HG03045 (cell line): Measurements from ENCODE around the gene DOCK7.
"Not testable (repeated sequence)": the region's sequence is repeated elsewhere in the genome, so short reads cannot be mapped to it uniquely, and the experiment has no call there.

Source experiments
- ATAC-seq: cut with Tn5 transposase; IDR thresholded peaks from one replicate; pipeline ENCODE4 v1.9.1; 2021; ENCODE audit warnings: mild to moderate bottlenecking, moderate library complexity; ENCODE audit not compliant: unreplicated experiment

Gene DOCK7

GRCh38 chr1:62541048-62541447 is 147.1 kb downstream of the DOCK7 start:
- no peak for ATAC-seq

- ATAC-seq = no peak
Measured at GRCh38 chr1:62539028-62539447, 149.1 kb downstream of the DOCK7 start.

- no peak for ATAC-seq
Measured at GRCh38 chr1:62536865-62537264, 151.3 kb downstream of the DOCK7 start.

GRCh38 chr1:62530516-62531154 is 157.6 kb downstream of the DOCK7 start:
- ATAC-seq = no peak

- ATAC-seq = no peak
Measured at GRCh38 chr1:62529227-62529626, 159.0 kb downstream of the DOCK7 start.

- ATAC-seq = no peak
Measured at GRCh38 chr1:62528015-62528414, 160.2 kb downstream of the DOCK7 start.

- ATAC-seq = not testable (repeated sequence)
Measured at GRCh38 chr1:62527346-62527745, 160.8 kb downstream of the DOCK7 start.

GRCh38 chr1:62523860-62524259 is 164.3 kb downstream of the DOCK7 start:
- no peak for ATAC-seq

GRCh38 chr1:62516600-62516999 is 171.6 kb downstream of the DOCK7 start:
- ATAC-seq = no peak

- no peak for ATAC-seq
Measured at GRCh38 chr1:62514746-62515423, 173.3 kb downstream of the DOCK7 start.

- no peak for ATAC-seq
Measured at GRCh38 chr1:62513013-62513412, 175.2 kb downstream of the DOCK7 start.

GRCh38 chr1:62509028-62509427 is 179.2 kb downstream of the DOCK7 start:
- ATAC-seq = no peak

GRCh38 chr1:62508187-62508758 is 179.9 kb downstream of the DOCK7 start:
- no peak for ATAC-seq

- ATAC-seq = no peak
Measured at GRCh38 chr1:62500210-62500609, 188.0 kb downstream of the DOCK7 start.

GRCh38 chr1:62494137-62494536 is 194.0 kb downstream of the DOCK7 start:
- no peak for ATAC-seq

- ATAC-seq = no peak
Measured at GRCh38 chr1:62493656-62494055, 194.5 kb downstream of the DOCK7 start.

GRCh38 chr1:62492521-62492920 is 195.7 kb downstream of the DOCK7 start:
- ATAC-seq = no peak

GRCh38 chr1:62487956-62488355 is 200.2 kb downstream of the DOCK7 start:
- ATAC-seq = no peak

- no peak for ATAC-seq
Measured at GRCh38 chr1:62484824-62485468, 203.2 kb downstream of the DOCK7 start.

- no peak for ATAC-seq
Measured at GRCh38 chr1:62481681-62482080, 206.5 kb downstream of the DOCK7 start.

GRCh38 chr1:62476525-62477219 is 211.5 kb downstream of the DOCK7 start:
- no peak for ATAC-seq
